Hepatocyte (in vitro differentiated cells): Measurements from ENCODE around the gene ABHD4. TPM values are rescaled to one million over a fixed set of nuclear protein-coding genes. Genes with fewer than 3 reads are reported as not detected.

Experiments
- DNase-seq: peaks from one replicate; pipeline ENCODE4 v3.0.0-alpha.2; 2016; ENCODE audit warnings: low spot score
- H2AFZ ChIP-seq: fragments of 200-600 bp; sonication (generic); 2 replicates; pipeline ENCODE4 v1.6.0; 2016; ENCODE audit warnings: antibody characterized with exemption, mild to moderate bottlenecking
- H3K27ac ChIP-seq: fragments of 200-600 bp; sonication (generic); 2 replicates; pipeline ENCODE4 v1.5.1; 2016; ENCODE audit warnings: mild to moderate bottlenecking
- H3K27me3 ChIP-seq: fragments of 200-600 bp; sonication (generic); 2 replicates; pipeline ENCODE4 v1.6.1; 2016
- H3K36me3 ChIP-seq: fragments of 200-600 bp; sonication (generic); replicated peaks from 2 replicates; pipeline ENCODE4 v1.5.1; 2016; ENCODE audit warnings: low read depth; ENCODE audit not compliant: insufficient read depth
- H3K4me1 ChIP-seq: fragments of 200-600 bp; sonication (generic); 2 replicates; pipeline ENCODE4 v1.5.1; 2016; ENCODE audit warnings: mild to moderate bottlenecking, moderate library complexity; ENCODE audit not compliant: insufficient read depth
- H3K4me2 ChIP-seq: fragments of 200-600 bp; sonication (generic); 2 replicates; pipeline ENCODE4 v1.6.0; 2016
- H3K4me3 ChIP-seq: fragments of 200-600 bp; sonication (generic); 2 replicates; pipeline ENCODE4 v1.5.1; 2016; ENCODE audit warnings: mild to moderate bottlenecking
- H3K79me2 ChIP-seq: fragments of 200-600 bp; sonication (generic); 2 replicates; pipeline ENCODE4 v1.6.0; 2017; ENCODE audit warnings: mild to moderate bottlenecking
- H3K9me2 ChIP-seq: fragments of 200-600 bp; sonication (generic); replicated peaks from 2 replicates; pipeline ENCODE4 v1.6.0; 2017; ENCODE audit warnings: mild to moderate bottlenecking; ENCODE audit not compliant: insufficient read depth
- H3K9me3 ChIP-seq: fragments of 200-600 bp; sonication (generic); 2 replicates; pipeline ENCODE4 v1.5.1; 2016; ENCODE audit warnings: low read depth, mild to moderate bottlenecking
- H4K20me1 ChIP-seq: fragments of 200-600 bp; sonication (generic); 2 replicates; pipeline ENCODE4 v1.6.0; 2016; ENCODE audit warnings: mild to moderate bottlenecking; ENCODE audit not compliant: insufficient read depth, poor library complexity, severe bottlenecking
- EZH2 ChIP-seq: fragments of 200-600 bp; sonication (generic); IDR thresholded peaks from 2 replicates; pipeline ENCODE4 v1.6.1; 2016; ENCODE audit warnings: antibody characterized with exemption, mild to moderate bottlenecking, borderline replicate concordance
- EZH2phosphoT487 ChIP-seq: fragments of 200-600 bp; sonication (generic); IDR thresholded peaks from one replicate; pipeline ENCODE4 v1.6.1; 2018; ENCODE audit warnings: antibody characterized with exemption, mild to moderate bottlenecking, low read depth, moderate library complexity; ENCODE audit not compliant: unreplicated experiment, severe bottlenecking
- WGBS: methylation state at CpG from one replicate; pipeline ENCODE4 v1.1.6; 2016; ENCODE audit warnings: low lambda C conversion rate; ENCODE audit errors: missing lambda C conversion rate; 5-methylcytosine and 5-hydroxymethylcytosine counted together
- polyA plus RNA-seq: library from polyadenylated mRNA; unstranded; fragments of >200 nt; fragmentation: Nextera tagmentation; extraction: Ambion mirVana; gene quantifications from 2 replicates; pipeline ENCODE4 v1.2.1, GENCODE V29; 2016
- total RNA-seq: library from RNA; depleted of rRNA; stranded (reverse); fragments of >200 nt; gene quantifications from 2 replicates; pipeline ENCODE4 v1.2.3, GENCODE V29; 2014
- TF ChIP-seq, protein P1 (sequence below): fragments of 200-600 bp; sonication (generic); IDR thresholded peaks from 2 replicates; pipeline ENCODE4 v1.5.1; 2016; ENCODE audit warnings: antibody characterized with exemption, mild to moderate bottlenecking; ENCODE audit not compliant: poor library complexity

ABHD4 gene
- total and polyA plus RNA-seq, 2 experiments from 2014 or later: 30.7 to 49.8 TPM

- no peak overlapping the region for H3K4me2 ChIP-seq
- no peaks in the 10 kb centered on the region for H4K20me1 ChIP-seq
- H3K27ac ChIP-seq: peak overlapping the region; percentile 85
- no peak overlapping the region for H2AFZ ChIP-seq
- no peaks in the 10 kb centered on the region for H3K36me3 ChIP-seq
- H3K27me3 ChIP-seq: no peaks in the 10 kb centered on the region
- H3K4me1 ChIP-seq: peaks cover 22% of the 10 kb centered on the region
- 38% methylated on average over 6 of the region's 6 CpGs for WGBS
- H3K9me3 ChIP-seq: no peaks in the 10 kb centered on the region
- no peak overlapping the region for H3K4me3 ChIP-seq
- TF ChIP-seq, protein P1, sequence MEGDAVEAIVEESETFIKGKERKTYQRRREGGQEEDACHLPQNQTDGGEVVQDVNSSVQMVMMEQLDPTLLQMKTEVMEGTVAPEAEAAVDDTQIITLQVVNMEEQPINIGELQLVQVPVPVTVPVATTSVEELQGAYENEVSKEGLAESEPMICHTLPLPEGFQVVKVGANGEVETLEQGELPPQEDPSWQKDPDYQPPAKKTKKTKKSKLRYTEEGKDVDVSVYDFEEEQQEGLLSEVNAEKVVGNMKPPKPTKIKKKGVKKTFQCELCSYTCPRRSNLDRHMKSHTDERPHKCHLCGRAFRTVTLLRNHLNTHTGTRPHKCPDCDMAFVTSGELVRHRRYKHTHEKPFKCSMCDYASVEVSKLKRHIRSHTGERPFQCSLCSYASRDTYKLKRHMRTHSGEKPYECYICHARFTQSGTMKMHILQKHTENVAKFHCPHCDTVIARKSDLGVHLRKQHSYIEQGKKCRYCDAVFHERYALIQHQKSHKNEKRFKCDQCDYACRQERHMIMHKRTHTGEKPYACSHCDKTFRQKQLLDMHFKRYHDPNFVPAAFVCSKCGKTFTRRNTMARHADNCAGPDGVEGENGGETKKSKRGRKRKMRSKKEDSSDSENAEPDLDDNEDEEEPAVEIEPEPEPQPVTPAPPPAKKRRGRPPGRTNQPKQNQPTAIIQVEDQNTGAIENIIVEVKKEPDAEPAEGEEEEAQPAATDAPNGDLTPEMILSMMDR: no peak
- no peak for TF ChIP-seq EZH2phosphoT487
- no peak for TF ChIP-seq EZH2
- H3K9me2 ChIP-seq: no peaks in the 10 kb centered on the region
- peak; percentile 60 for DNase-seq
- peaks cover 2% of the 10 kb centered on the region for H3K79me2 ChIP-seq
These were observed 8.3 kb downstream of the ABHD4 start for GRCh38 chr14:22606380-22606779.

- H3K36me3 ChIP-seq: no peaks in the 10 kb centered on the region
- no peaks in the 10 kb centered on the region for H3K9me3 ChIP-seq
- H4K20me1 ChIP-seq: no peaks in the 10 kb centered on the region
- no peak overlapping the region for H3K4me2 ChIP-seq
- TF ChIP-seq EZH2phosphoT487 (no peak), EZH2 (no peak)
- TF ChIP-seq, protein P1: no peak
- no peaks in the 10 kb centered on the region for H3K79me2 ChIP-seq
- H3K27ac ChIP-seq: peak overlapping the region; percentile 82
- peaks cover 22% of the 10 kb centered on the region for H3K4me1 ChIP-seq
- no peaks in the 10 kb centered on the region for H3K9me2 ChIP-seq
- no peak overlapping the region for H2AFZ ChIP-seq
- no peak for DNase-seq
- no peaks in the 10 kb centered on the region for H3K27me3 ChIP-seq
- 68% methylated on average over 3 of the region's 3 CpGs for WGBS
- no peak overlapping the region for H3K4me3 ChIP-seq
These were observed 9.2 kb downstream of the ABHD4 start for GRCh38 chr14:22607291-22607690.

- no peaks in the 10 kb centered on the region for H3K27me3 ChIP-seq
- 100% methylated on average over 2 of the region's 2 CpGs for WGBS
These were observed 12.8 kb downstream of the ABHD4 start for GRCh38 chr14:22610931-22611330.

More at GRCh38 chr14:22610931-22611330, 12.8 kb downstream of the ABHD4 start:
- H3K79me2 ChIP-seq: no peaks in the 10 kb centered on the region
- H3K4me2 ChIP-seq: no peak overlapping the region
- DNase-seq: no peak
- H3K4me3 ChIP-seq: no peak overlapping the region
- no peak overlapping the region for H2AFZ ChIP-seq
- H3K27ac ChIP-seq: no peak overlapping the region
- no peaks in the 10 kb centered on the region for H4K20me1 ChIP-seq
- no peaks in the 10 kb centered on the region for H3K9me2 ChIP-seq
- peaks cover 2% of the 10 kb centered on the region for H3K9me3 ChIP-seq
- peaks cover 23% of the 10 kb centered on the region for H3K4me1 ChIP-seq
- TF ChIP-seq EZH2phosphoT487 (no peak), EZH2 (no peak)
- TF ChIP-seq, protein P1: no peak
- H3K36me3 ChIP-seq: no peaks in the 10 kb centered on the region
